ENCODE measurements around the gene ACOXL.
"Not testable (repeated sequence)": the region's sequence is repeated elsewhere in the genome, so short reads cannot be mapped to it uniquely, and the experiment has no call there.

The ACOXL gene

DNA sequence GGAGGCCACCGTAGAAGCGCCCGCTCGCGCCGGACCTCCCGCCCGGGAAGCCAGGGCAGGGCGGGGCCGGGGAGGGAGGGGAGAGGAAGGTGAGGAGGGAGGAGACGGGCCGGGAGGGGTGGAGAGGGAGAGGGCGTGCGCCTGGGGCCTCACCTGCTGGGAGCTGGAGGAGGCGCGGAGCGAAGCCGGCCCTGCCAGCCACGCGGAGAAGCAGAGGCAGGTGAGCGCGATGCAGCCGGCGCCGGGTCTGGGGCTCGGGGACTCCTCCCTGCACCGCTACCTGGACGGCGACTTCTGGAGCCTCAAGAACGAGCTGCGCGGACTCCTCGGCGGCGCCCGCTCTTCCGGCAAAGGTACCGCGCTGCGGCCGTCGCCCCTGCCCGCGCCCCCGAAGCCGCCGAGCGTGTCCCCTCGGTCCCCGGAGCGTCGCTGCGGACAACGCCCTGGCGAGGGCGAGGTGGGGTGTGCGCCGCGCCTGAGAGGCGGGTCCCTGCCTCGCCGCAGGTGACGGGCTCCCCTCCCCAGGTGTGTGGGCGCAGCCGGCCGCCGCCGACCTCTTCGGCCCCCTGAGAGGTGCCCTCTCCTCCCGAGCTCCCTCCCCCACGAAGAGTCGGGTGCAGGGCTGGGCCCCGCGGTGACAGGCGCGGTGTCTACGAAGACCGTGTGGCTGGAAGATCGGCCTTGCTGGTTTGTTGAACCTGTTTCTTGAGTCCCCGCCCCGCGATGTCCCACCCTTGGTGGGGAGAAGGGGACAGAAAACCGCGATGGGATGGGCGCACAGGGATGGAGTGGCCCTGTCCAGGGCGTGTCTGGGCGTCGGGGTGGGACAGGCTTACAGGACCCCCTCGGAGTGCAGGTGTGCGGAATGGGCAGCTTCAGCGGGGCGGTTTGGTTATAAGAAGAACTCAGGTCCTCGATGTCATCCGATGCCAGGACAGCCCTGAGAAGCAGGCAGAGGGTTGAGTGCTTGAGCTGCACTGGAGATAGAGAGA lies at the start of gene ACOXL:
ACOXL (plus strand) TSS at position 152 of the 992 bp plus-strand sequence. CDS start 35,817 bp downstream, outside the sequence.
- DNase-seq (ENCODE audit: low read depth) = no peak

DNA sequence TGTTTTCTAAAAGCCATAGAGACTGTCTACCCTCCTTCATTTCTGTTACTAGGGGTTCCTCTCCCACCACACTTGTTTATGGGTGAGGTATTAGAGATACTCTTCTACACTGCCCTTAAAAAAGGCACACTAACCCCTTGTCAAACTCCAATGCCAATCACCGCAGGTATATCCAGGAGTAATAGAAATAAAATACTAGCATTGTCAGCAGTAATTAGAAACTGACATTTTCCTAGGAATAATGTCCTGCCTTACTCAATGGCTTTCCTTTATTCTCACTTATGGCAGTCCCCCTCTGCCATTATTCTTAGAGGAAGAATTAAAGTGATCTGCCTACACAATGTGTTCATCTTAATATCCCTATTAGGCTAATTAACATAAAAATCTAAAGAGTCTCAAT lies 49.5 kb upstream of the ACOXL start:
- DNase-seq (ENCODE audit: low read depth) = no peak

DNA sequence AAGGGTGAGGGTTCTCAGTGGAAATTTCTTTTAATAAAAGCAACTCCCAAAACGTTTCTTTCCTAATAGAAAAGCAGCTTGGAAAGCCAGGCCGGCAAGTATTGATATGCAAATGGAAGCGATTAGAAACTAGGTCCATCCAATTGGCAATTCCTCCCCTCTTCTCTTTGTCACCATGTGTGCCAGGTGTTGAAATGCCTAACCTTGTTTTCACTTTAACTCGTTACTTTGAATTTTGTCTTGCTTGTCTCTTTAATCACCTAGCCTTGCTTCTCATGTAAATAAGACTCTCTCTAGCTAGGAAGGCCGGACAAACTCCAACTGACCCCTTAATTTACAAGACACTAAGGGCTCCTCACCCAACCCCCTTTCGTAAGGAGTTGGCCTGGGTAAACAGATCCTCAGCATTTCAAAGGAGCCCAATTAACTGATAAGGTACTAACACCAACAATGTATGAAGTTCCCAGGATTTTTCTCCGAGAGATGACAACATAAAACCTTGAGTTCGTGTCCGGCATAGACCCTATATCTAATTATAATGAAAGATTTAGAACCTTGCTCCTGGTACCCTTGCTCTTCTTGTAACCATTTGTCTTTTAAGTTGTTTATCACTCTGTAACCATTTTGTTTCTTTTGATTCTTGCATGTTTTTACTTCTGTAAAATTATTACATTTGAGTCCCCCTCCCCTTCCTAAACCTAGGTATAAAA lies 44.4 kb upstream of the ACOXL start:
- not testable (repeated sequence) for DNase-seq (ENCODE audit: low read depth)

DNA sequence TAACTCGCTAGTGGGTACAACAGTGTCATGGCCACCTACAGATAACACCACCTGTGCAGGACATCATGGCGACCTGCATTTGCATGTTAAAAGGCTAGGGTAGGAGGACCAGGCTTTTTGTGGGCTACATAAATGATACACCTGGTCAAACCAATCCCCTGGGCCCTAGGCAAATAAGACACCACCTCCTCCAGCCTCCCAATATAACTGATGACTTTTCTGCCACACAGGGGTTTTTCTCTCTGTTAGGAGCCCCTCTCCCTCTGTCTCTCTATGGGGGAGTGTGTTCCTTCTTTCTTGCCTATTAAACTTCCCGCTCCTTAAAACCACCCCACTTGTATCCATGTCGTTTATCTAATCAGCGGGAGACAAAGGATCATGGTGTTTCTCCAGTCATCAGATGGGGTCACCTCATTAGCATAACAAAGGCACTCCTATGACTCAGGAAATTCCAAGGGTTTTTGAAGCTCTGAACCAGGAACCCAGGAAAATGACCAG lies 43.7 kb upstream of the ACOXL start:
- DNase-seq (ENCODE audit: low read depth) = no peak

DNA sequence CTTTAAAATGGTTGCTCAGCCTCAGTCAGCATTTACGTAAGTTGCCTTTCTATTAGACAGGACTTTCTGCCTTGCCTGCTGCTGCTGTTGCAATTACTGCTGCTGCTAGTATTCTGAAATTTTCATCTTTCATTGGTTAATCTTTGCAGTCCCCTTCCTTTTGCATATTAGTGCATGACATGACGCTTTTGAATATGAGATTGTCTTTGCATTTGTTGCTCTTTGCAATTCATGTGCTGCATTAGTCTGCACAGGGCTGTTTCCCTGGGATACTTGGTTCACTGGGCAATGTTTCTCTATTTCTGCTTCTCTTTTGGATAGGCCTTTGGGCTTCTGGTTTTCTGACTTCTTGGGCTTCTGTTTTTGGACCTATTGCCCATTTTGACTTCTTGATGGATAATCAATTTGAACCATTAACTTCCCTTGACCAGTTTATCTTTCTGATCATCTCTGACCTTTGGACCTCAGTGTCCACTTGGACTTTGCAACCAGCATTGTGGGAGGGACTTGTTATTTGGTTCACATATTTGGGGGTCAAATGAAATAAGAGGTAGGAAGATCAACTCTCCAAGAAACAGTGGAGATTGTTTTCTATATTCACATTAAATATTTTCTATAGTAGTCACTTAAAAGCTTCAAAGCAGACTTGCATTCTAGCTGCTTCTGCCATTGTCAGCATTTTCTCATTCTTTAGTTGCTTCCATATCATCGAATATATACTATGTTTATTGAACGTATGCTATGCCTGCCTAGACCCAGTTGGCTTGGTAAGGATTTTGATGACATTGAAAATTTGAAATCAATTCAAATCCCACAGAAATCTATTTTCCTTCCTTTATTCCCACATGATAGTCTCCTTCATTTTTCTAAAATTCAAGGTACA lies 42.0 kb upstream of the ACOXL start:
- no peak for DNase-seq (ENCODE audit: low read depth)

DNA sequence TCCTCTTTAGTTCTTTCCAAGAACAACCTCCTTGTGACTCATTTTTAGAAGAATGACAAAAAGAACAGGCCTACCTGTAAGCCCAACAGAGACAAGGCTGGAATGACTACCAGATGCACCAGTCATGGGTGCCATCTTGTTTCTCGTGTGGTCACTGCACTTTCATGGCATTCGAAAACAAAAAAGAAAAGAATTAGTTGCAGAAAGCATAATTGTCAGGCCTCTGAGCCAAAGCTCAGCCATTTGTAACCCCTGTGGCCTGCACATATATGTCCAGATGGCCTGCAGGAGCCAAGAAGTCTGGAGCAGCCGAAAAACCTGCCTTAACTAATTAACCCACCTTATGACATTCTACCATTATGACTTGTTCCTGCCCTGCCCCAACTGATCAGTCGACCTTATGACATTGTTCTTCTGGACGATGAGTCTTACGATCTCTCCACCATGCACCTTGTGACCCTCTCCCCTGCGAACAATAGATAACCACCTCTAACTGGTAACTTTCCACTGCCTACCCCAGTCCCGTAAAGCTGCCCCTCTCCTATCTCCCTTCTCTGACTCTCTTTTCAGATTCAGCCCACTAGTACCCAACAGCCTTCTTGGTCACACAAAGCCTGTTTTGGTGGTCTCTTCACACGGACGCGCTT lies 40.6 kb upstream of the ACOXL start:
- DNase-seq (ENCODE audit: low read depth) = no peak

DNA sequence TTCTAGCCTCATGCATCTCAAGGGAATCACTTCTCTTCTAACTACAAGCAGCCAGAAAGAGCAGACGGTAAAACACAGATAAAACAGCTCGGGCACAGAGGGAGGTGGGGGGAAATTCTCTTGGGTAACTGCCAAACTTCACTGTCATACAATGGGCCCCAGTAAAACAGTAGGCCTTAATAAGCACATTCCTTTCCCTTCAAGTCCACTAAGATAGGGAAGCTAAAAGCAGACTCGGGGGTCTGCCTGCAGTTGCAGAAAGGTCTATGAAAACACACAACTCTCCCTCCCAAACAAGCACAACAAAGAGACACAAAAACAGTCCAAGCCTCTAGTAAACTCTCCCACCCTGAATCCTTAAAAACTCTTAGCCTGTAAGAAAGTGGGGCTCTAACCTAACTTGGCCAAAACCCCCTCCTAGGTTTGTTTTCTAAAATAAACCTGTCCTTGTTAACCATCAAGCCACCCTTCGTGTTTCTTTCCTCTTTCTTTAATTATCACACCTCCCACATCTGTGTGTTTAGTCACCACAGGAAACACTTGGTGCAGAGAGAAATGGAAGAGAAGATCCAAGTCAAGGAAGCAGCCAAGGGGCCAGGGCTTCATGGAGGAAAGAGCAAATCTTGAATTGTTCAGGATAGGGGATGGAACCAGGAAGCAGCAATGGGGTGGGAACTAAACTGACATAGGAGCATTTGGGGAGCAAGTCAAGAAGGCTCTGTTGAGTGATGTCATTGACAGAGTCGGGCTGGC lies 37.1 kb upstream of the ACOXL start:
- not testable (repeated sequence) for DNase-seq (ENCODE audit: low read depth)

DNA sequence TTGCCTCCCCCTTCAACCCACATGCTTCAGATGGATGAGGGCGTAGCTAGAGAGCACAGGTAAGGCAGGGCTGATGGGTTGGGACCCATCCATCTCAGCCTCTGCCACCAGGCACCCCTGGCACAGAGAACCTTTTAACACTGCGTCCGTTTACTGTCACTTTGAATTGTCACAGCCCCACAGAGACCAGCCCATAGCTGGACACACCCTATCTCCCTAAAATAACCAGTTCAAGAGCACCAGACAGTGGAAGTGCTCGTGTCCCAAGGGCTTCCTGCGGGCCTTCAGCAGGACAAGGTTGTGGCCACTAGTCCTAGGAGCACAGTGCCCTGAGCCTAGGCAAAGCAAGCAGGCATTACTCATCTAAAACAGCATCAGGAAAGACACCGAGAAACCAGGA lies 34.1 kb upstream of the ACOXL start:
- not testable (repeated sequence) for DNase-seq (ENCODE audit: low read depth)

DNA sequence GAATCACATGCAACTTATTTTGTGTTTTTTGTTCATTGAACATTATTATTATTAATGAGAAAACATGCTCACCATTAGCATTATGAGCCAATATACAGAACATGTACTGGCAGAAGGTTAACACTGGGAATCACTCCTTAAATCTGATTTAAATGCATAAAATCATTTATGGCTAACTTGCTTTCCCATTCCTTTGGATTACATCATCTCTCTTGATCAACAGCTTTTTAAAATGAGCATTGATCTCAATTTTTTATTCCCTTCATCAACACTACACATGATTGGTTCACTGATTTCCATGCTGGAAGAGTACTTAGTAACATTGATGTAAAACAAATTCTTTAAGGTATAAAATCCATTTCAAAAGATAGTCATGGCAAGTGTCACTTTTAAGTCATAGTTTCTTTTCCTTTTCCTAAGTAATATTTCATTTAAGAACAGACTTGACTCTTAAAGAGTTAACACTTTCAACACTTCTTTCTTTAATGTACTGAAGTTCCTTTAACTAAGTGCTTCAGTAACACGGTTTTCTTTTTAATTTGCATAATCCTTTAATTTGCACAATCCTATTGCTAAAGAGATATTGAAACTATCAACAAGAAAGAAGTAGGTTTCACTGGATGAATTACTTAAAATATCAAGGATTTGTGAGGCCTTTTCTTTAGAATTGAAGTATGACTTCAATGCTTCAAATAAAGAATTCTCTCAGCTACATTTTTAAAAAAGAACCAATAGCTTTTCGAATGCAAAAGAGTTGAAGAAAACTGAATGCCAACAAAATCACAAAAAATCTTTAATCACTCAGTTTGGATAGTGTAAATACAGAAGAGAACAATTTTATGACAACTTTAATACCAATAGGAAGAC lies 29.6 kb upstream of the ACOXL start:
- DNase-seq (ENCODE audit: low read depth) = no peak

DNA sequence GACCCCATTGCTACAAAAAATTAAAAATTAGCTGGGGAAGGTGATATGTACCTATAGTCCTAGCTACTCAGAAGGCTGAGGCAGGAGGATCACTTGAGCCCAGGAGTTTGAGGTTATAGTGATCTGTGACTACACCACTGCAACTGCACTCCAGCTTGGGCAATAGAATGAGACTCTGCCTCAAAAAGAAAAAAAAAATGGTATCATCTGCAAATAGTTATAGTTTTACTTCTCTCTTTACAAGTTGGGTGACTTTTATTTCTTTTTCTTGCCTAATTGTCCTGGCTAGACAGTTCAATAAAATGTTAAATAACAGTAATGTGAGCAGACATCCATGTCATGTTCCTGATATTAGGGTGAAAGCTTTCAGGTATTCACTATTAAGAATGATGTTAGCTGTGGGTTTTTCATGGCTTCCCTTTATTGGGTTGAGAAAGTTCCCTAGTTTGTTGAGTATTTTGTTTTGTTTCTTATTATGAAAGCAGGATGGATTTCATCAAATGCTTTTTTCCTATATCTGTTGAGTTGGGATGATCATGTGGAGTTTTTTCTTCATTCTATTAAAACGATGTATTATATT lies 24.9 kb upstream of the ACOXL start:
- DNase-seq (ENCODE audit: low read depth) = no peak

DNA sequence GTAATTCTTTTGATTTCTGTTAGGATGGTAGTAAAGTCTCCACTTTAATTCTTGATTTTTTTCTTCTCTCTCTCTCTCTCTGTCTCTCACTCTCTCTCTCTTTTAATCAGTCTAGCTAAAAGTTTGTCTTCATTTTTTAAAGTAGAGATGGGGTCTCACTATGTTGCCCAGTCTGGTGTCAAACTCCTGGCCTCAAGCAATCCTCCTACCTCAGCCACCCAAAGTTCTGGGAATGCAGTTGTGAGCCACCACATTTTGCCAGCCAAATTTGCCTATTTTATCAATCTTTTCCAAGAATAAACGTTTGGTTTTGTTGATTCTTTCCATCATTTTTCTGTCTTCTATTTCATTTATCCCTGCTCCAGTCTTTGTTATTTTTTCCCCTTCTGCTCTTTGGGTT lies 23.9 kb upstream of the ACOXL start:
- no peak for DNase-seq (ENCODE audit: low read depth)

DNA sequence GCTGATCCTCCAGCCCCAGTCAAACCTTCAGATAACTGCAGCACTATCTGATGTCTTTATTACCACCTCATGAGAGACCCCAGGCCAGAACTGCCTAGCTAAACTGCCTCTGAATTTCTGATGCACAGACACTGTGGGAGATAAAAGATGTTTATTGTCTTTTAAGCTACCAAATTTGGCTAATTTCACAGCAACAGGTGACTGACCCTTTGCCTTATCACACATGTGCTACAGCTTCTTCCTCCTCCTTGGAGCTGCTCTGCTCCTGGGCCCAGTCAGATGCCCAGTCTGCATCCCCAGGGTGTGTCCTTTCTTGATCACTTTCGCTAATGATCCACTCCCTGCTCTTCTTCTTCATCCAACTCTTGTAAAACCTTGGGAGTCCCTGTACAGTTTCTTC lies 19.6 kb upstream of the ACOXL start:
- no peak for DNase-seq (ENCODE audit: low read depth)

DNA sequence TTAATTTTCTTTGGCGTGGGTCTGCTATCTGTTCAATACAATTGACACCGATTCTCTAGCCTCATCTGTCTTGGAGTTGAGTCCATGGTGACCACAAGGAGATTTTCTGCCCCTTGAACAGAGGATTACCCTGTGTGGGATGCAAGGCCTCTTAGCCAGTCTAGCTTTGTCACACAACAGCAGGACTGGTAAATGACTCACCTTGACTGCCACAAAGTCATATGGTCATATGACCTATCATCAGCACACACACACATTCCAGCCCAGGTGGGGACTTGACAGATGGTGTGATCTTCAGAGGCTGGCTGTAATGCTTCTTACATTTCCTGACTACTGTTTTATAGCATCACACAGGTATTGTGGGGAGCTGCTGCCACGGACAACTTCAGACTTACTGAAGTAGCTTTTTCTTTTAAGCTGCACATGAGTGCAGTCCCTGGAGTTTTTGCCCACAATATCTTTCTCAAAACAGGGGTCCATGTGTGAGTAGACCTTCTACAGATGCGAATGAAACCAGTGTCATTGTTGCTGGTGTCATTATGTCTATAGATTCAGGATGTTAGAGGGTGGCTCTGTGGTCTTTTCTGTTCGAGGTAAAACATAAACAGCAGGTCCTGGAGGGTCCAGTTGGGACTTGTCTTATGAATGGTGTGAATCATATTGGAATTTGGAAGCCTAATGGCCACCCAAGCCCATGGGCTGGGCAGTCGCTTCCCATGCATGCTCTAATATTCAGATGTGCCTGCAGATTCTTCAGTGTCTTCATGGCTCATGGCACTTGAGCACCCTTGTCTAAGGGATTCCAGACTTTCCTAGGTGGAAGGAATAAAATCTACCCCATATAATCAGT lies 18.6 kb upstream of the ACOXL start:
- no peak for DNase-seq (ENCODE audit: low read depth)

DNA sequence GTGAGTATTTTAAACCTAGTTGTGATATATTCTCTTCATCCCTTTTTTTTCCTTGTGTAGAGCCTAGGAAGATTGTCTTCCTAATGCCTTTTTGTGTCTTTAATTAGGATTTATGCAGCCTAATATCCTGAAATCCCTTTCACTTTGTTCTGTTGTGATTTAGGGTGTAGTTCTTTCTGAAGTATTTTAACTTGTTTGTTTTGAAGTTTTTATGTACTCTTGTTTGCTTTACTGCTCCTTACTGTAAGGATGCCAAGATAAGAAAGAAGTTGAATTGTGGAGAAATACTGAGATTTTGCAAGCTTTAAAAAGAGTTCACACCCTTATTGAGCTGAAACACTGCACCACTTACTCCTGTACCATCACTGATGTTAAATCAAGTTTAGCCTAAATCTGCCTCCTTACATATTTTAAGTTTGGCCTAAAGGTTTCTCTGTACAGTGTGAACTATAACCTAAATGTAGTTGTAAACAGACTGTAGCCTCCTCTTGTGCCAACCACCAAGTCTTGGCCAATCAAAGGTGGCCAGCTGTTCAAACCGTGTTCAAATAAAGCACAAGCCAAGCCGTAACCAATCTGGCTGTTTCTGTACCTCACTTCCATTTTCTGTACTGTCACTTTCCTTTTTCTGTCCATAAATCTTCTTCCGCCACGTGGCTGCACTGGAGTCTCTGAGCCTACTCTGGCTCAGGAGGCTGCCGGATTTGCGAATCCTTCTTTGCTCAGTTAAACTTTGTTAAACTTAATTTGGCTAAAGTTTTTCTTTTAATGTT lies 17.7 kb upstream of the ACOXL start:
- DNase-seq (ENCODE audit: low read depth) = no peak

DNA sequence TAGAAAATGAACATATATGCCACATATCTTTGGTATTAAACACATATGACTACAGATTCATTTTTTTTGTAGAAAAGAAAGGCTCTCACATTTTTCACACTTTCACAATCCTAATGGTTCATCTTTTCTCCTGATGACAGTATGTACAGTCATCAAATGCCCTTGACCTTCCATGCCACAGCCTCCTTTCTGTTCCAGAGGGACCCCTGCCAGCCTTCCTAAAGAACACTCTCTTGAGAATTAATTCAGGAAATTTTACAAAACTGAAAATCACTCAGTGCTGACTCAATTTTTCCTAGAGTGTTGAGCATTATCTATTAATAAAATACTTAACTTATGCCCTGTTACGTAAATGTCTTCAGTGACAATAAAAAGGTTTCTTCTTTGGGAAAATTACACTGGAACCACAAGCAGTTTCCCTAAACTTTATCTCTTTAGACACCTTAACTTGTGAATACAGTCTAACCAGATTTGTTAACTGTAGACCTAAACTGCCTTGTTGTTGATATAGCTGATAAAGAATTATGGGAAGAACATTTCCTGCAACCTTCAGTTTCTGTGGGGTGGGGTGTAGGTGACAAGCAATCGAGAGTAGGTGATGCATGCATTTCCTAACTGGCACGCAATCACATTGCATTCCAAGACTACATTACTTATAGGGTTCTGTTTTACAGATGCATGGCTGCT lies 15.3 kb upstream of the ACOXL start:
- no peak for DNase-seq (ENCODE audit: low read depth)

DNA sequence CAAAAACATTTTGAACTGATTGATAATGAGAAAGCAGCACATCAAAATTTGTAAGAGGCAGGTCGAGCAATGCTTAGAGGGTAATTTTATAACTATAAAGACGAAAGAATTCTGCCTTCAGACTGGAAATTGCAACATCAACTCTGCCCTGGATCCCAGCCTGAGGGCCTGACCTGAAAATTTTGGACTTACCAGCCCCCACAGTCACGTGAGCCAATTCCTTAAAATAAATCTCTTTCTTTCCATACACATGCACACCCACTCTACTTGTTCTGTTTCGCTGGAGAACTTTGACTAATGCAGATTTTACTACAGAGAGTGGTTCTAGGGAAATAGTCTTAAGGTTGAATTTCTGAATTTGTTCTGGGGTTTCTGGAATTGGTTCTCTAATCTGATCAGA lies 14.6 kb upstream of the ACOXL start:
- DNase-seq (ENCODE audit: low read depth) = no peak

DNA sequence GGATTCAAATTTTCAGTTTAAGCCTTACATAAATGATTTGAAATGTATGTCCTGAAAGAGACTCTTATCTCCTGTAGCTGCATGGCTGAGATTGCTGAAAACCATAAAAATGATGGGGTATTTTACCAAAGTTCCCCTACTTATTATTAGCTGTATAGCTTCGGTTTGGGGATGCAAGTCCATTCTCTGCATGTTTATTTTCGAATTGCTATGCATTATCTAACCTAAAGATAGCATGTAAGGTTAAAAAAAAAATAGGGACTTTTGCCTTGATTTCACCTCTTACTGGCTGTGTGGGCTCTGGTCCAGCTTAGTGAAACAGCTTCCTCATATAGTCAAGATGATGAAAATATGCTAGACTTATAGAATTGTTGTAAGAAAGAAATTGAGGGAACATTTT lies 14.0 kb upstream of the ACOXL start:
- DNase-seq (ENCODE audit: low read depth) = no peak
